K562 (cell line): Measurements from ENCODE around the gene ZRANB1. TPM values are rescaled to one million over a fixed set of nuclear protein-coding genes. Genes with fewer than 3 reads are reported as not detected.

Source experiments
- ATAC-seq: fragments of 200-7000 bp; cut with Tn5 transposase; 3 replicates; pipeline ENCODE4 v1.9.1; 2020; ENCODE audit warnings: moderate library complexity
- BruUV-seq: library from RNA; stranded (reverse); fragments of 400-500 nt; replicated peaks from 2 replicates; lab custom pipeline; 2021; lab: Mats Ljungman, UMichigan
- CTCF ChIA-PET: fragments of 300-600 bp; formaldehyde crosslinking; extraction: SDS; loops from one replicate; lab custom pipeline; 2021; ENCODE audit warnings: low intra/inter-chr PET ratio; lab: Yijun Ruan, JAX
- POLR2A ChIA-PET: fragments of 300-600, 350-650 bp; sonication (Branson Sonifier 250); formaldehyde crosslinking; extraction: SDS; loops from one replicate; lab custom pipeline; 2021; ENCODE audit warnings: antibody characterized with exemption, inconsistent platforms; lab: Yijun Ruan, JAX
- DNase-seq, 4 experiments: peaks; one replicate each; pipeline versions ENCODE4 v3.0.0 to v3.0.0-alpha.2; 2011 to 2018; ENCODE audit warnings: low spot score in 3 of 4, mixed read lengths in 3 of 4; ENCODE audit errors: extremely low read depth in 1 of 4
- FAIRE-seq: peaks from 2 replicates; lab custom pipeline; 2011; peaks lifted over from hg19 to GRCh38; lab: Jason Lieb, UNC
- H2AFZ ChIP-seq: 2 replicates; pipeline ENCODE4 v1.6.0; 2011; ENCODE audit warnings: low read depth, low read length, control low read depth, inconsistent platforms
- H3K27ac ChIP-seq: fragments of 200-600 bp; 3 replicates; pipeline ENCODE4 v1.8.0; 2011; ENCODE audit warnings: low read depth, mild to moderate bottlenecking, control low read depth, inconsistent platforms, low read length, moderate library complexity, mixed read lengths; ENCODE audit errors: extremely low read depth
- H3K27me3 ChIP-seq, 2 experiments: fragments of 300-600 bp in 1 of 2; 2 replicates in 1 of 2; 3 replicates in 1 of 2; pipeline versions ENCODE4 v1.6.0 to v1.8.0; 2011; ENCODE audit warnings: inconsistent platforms in 2 of 2, low read length in 2 of 2, mild to moderate bottlenecking in 1 of 2, mixed read lengths in 1 of 2, moderate library complexity in 1 of 2; ENCODE audit not compliant: control insufficient read depth in 2 of 2, insufficient read depth in 2 of 2
- H3K36me3 ChIP-seq: fragments of 300-600 bp; 3 replicates; pipeline ENCODE4 v1.8.0; 2011; ENCODE audit warnings: mild to moderate bottlenecking, low read length, inconsistent platforms; ENCODE audit not compliant: control insufficient read depth, insufficient read depth
- H3K4me1 ChIP-seq, 2 experiments: fragments of 200-600 bp in 1 of 2; replicated peaks in 1 of 2; 2 replicates in 1 of 2; 3 replicates in 1 of 2; pipeline versions ENCODE4 v1.5.1 to v1.8.0; 2011; ENCODE audit warnings: inconsistent platforms in 2 of 2, low read length in 2 of 2, mild to moderate bottlenecking in 1 of 2, mixed read lengths in 1 of 2, moderate library complexity in 1 of 2; ENCODE audit not compliant: control insufficient read depth in 2 of 2, insufficient read depth in 2 of 2
- H3K4me2 ChIP-seq: 2 replicates; pipeline ENCODE4 v1.6.1; 2011; ENCODE audit warnings: low read length, control low read depth, inconsistent platforms, mixed read lengths; ENCODE audit not compliant: insufficient read depth
- H3K4me3 ChIP-seq: fragments of 200-600 bp; sonication (generic), shearing (Covaris generic); 2 replicates; pipeline ENCODE4 v1.5.1; 2016; ENCODE audit warnings: control low read depth, inconsistent platforms
- H3K79me2 ChIP-seq: fragments of 200-600 bp; 3 replicates; pipeline ENCODE4 v1.8.0; 2011; ENCODE audit warnings: low read length, inconsistent platforms; ENCODE audit not compliant: control insufficient read depth, insufficient read depth
- H3K9ac ChIP-seq, 2 experiments: 2 replicates each; pipeline versions ENCODE4 v1.6.0 to v1.6.1; 2011; ENCODE audit warnings: low read depth in 2 of 2, low read length in 2 of 2, control low read depth in 1 of 2, inconsistent platforms in 1 of 2, mild to moderate bottlenecking in 1 of 2, mixed read lengths in 1 of 2; ENCODE audit not compliant: insufficient read depth in 1 of 2
- H3K9me1 ChIP-seq: one replicate; pipeline ENCODE4 v1.6.0; 2011; ENCODE audit warnings: inconsistent platforms, mild to moderate bottlenecking, low read length, moderate library complexity; ENCODE audit not compliant: control insufficient read depth, insufficient read depth
- H3K9me3 ChIP-seq: replicated peaks from 2 replicates; pipeline ENCODE4 v1.5.1; 2011; ENCODE audit warnings: low read depth, low read length, inconsistent platforms; ENCODE audit not compliant: control insufficient read depth, insufficient read depth
- H4K20me1 ChIP-seq: replicated peaks from 2 replicates; pipeline ENCODE4 v1.6.1; 2011; ENCODE audit warnings: low read length, inconsistent platforms, mixed read lengths; ENCODE audit not compliant: control insufficient read depth, insufficient read depth
- FOXK1 ChIP-seq: sonication (generic); formaldehyde crosslinking; IDR thresholded peaks from 2 replicates; pipeline ENCODE4 v1.8.0; 2022; ENCODE audit warnings: missing genetic modification reagents, mild to moderate bottlenecking, borderline replicate concordance
- PHB ChIP-seq: fragments of 250-450 bp; sonication (Bioruptor Pico); IDR thresholded peaks from 2 replicates; pipeline ENCODE4 v1.5.0; 2021
- PTBP1 ChIP-seq: fragments of 200-400 bp; formaldehyde crosslinking; IDR thresholded peaks from 2 replicates; pipeline ENCODE4 v1.6.1; 2017; ENCODE audit warnings: low read depth, low read length
- SP1 ChIP-seq: sonication (generic); formaldehyde crosslinking; IDR thresholded peaks from 2 replicates; pipeline ENCODE4 v1.8.1; 2022; ENCODE audit warnings: mild to moderate bottlenecking, missing genetic modification reagents
- ZBTB1 ChIP-seq: sonication (generic); formaldehyde crosslinking; IDR thresholded peaks from 2 replicates; pipeline ENCODE4 v1.8.1; 2023; ENCODE audit warnings: missing genetic modification reagents, low read depth, mild to moderate bottlenecking, borderline replicate concordance
- WGBS: fragments of 100-300 bp; shearing (Covaris generic); methylation state at CpG from one replicate; pipeline ENCODE4 v1.1.6; 2016; ENCODE audit warnings: low coverage, mixed read lengths; ENCODE audit not compliant: insufficient coverage; ENCODE audit errors: missing lambda C conversion rate; 5-methylcytosine and 5-hydroxymethylcytosine counted together
- in situ Hi-C: fragments of 300-500 bp; cut with MboI; formaldehyde crosslinking; loops from 4 replicates; pipeline ENCODE4 v1.15.0; 2018; ENCODE audit warnings: inconsistent platforms, mixed read lengths
- intact Hi-C: fragments of 100-400 bp; cut with micrococcal nuclease; formaldehyde crosslinking; loops from 2 replicates; pipeline ENCODE4 v1.14.2; 2022
- polyA plus RNA-seq, 8 experiments: library from polyadenylated mRNA; depleted of rRNA in 4 of 8; stranded (reverse) in 5 of 8; unstranded in 3 of 8; fragments of >200 nt; fragmentation: Nextera tagmentation in 2 of 8; fragmentation: Illumina TruSeq in 1 of 8; extraction: Ambion mirVana in 2 of 8; extraction: Trizol in 1 of 8; gene quantifications; 2 replicates each; pipeline versions ENCODE4 v1.2.1 to v1.2.3, GENCODE V29; 2011 to 2014; ENCODE audit warnings: inconsistent platforms in 1 of 8, missing spikeins in 1 of 8
- total RNA-seq, 7 experiments: library from RNA; depleted of rRNA in 6 of 7; stranded (reverse); fragments of >200 nt in 6 of 7; fragmentation: Illumina TruSeq in 2 of 7; extraction: Trizol in 2 of 7; gene quantifications; 2 replicates each; pipeline versions ENCODE4 v1.2.1 to v1.2.3, GENCODE V29; 2011 to 2021; ENCODE audit warnings: low replicate concordance in 1 of 7

The ZRANB1 gene
- total and polyA plus RNA-seq, 9 of the 15 experiments (the other 6 are each of a cell fraction or from before 2014, with no cell fraction given) = 0.07 to 1.1 (median 0.64) TPM

GRCh38 chr10:124975977-124976514 is 34.1 kb downstream of the ZRANB1 start:
- in situ Hi-C loops = no loop called here
- BruUV-seq = no TSS peak
- no peak overlapping the region for H3K9ac ChIP-seq
- POLR2A ChIA-PET = no interaction called here
- ATAC-seq = no peak
- no peaks in the 10 kb centered on the region for H3K79me2 ChIP-seq
- H3K9me1 ChIP-seq = no peaks in the 10 kb centered on the region
- H3K4me3 ChIP-seq = no peak overlapping the region
- TF ChIP-seq SP1 (no peak), ZBTB1 (CRISPR knock-in tag) (no peak)
- TF ChIP-seq, all 486 proteins: peak for 0
- Histone ChIP-seq H3K27me3 (no peaks in the 10 kb centered on the region), H3K4me2 (no peak overlapping the region), H3K36me3 (no peaks in the 10 kb centered on the region), H2AFZ (no peak overlapping the region), H3K4me1 (no peaks in the 10 kb centered on the region), H3K9me3 (no peaks in the 10 kb centered on the region), H4K20me1 (no peaks in the 10 kb centered on the region), H3K27ac (no peak overlapping the region)
- FAIRE-seq (no peak), DNase-seq (no peak)
- intact Hi-C loops = no loop called here
- CTCF ChIA-PET = no interaction called here
- no CpG with 5 or more reads among the region's 5 CpGs for WGBS

GRCh38 chr10:124977161-124977560 is 35.2 kb downstream of the ZRANB1 start:
- TF ChIP-seq FOXK1 (CRISPR knock-in tag) (no peak), PTBP1 (no peak), PHB (no peak)
- no CpG with 5 or more reads among the region's 3 CpGs for WGBS
- H3K9me3 ChIP-seq = no peaks in the 10 kb centered on the region
- no peak overlapping the region for H3K27ac ChIP-seq
- no peak for FAIRE-seq
- in situ Hi-C loops = no loop called here
- intact Hi-C loops = no loop called here
- H3K27me3 ChIP-seq = no peaks in the 10 kb centered on the region
- no peaks in the 10 kb centered on the region for H3K79me2 ChIP-seq
- no peaks in the 10 kb centered on the region for H4K20me1 ChIP-seq
- no peak overlapping the region for H3K9ac ChIP-seq
- no peak for DNase-seq
- POLR2A ChIA-PET = no interaction called here
- no TSS peak for BruUV-seq
- no peak overlapping the region for H3K4me2 ChIP-seq
- no peaks in the 10 kb centered on the region for H3K36me3 ChIP-seq
- no peak overlapping the region for H3K4me3 ChIP-seq
- CTCF ChIA-PET = no interaction called here
- H3K9me1 ChIP-seq = no peaks in the 10 kb centered on the region
- no peaks in the 10 kb centered on the region for H3K4me1 ChIP-seq
- H2AFZ ChIP-seq = no peak overlapping the region
- ATAC-seq = no peak
